Astrocyte of the spinal cord (primary cell): ENCODE measurements around the gene RSBN1.

Experiments
- DNase-seq: peaks from one replicate; pipeline ENCODE4 v3.0.0; 2011; ENCODE audit warnings: low read depth, low spot score
- H3K4me3 ChIP-seq: 2 replicates; pipeline ENCODE4 v1.5.1; 2011; ENCODE audit warnings: low read depth, mild to moderate bottlenecking, low read length, moderate library complexity
- CTCF ChIP-seq: IDR thresholded peaks from 2 replicates; pipeline ENCODE4 v1.5.1; 2012; ENCODE audit warnings: low read depth, mild to moderate bottlenecking, low read length, inconsistent platforms
- in situ Hi-C: cut with HindIII; loops from 2 replicates; pipeline ENCODE4 v1.10.0; 2017; ENCODE audit warnings: low sequenced_read_pairs

Gene RSBN1

GRCh38 chr1:113793878-113794834, 18.1 kb downstream of the RSBN1 start:
- TF ChIP-seq CTCF, result no peak
- in situ Hi-C loops, result no loop called here
- DNase-seq, result no peak
- no peak overlapping the region for H3K4me3 ChIP-seq

- no peak overlapping the region for H3K4me3 ChIP-seq
- no peak for TF ChIP-seq CTCF
- in situ Hi-C loops, result no loop called here
- peak; percentile 65 for DNase-seq
Observed at GRCh38 chr1:113792986-113793385, 19.3 kb downstream of the RSBN1 start.

- in situ Hi-C loops, result no loop called here
- no peak overlapping the region for H3K4me3 ChIP-seq
- no peak for TF ChIP-seq CTCF
- DNase-seq, result no peak
Observed at GRCh38 chr1:113792471-113792870, 19.8 kb downstream of the RSBN1 start.

- TF ChIP-seq CTCF, result no peak
- in situ Hi-C loops, result no loop called here
- no peak overlapping the region for H3K4me3 ChIP-seq
- DNase-seq, result no peak
Observed at GRCh38 chr1:113788802-113789201, 23.5 kb downstream of the RSBN1 start.

GRCh38 chr1:113787663-113788062, 24.6 kb downstream of the RSBN1 start:
- no peak for TF ChIP-seq CTCF
- H3K4me3 ChIP-seq, result no peak overlapping the region
- no peak for DNase-seq
- in situ Hi-C loops, result no loop called here

- in situ Hi-C loops, result no loop called here
- TF ChIP-seq CTCF, result no peak
- no peak for DNase-seq
- H3K4me3 ChIP-seq, result no peak overlapping the region
Observed at GRCh38 chr1:113786069-113786468, 26.2 kb downstream of the RSBN1 start.
